ENCODE results near the gene NR3C2.
A peak's percentile ranks its signal among the peaks of the same experiment; 100 is the strongest.
"Not testable (repeated sequence)": the region's sequence is repeated elsewhere in the genome, so short reads cannot be mapped to it uniquely, and the experiment has no call there.

Gene NR3C2

GRCh38 chr4:148109216-148109615, 333.0 kb downstream of the NR3C2 start:
- H3K4me1 Mint-ChIP-seq = no peaks in the 10 kb centered on the region
- H3K9me3 Mint-ChIP-seq = no peaks in the 10 kb centered on the region
- H3K36me3 Mint-ChIP-seq = peaks cover 77% of the 10 kb centered on the region
- H3K27ac Mint-ChIP-seq = no peak overlapping the region
- ATAC-seq = no peak
- H3K27me3 Mint-ChIP-seq = no peaks in the 10 kb centered on the region
- H3K4me3 Mint-ChIP-seq = no peak overlapping the region

GRCh38 chr4:148108766-148109165, 333.4 kb downstream of the NR3C2 start:
- Mint-ChIP-seq H3K27ac (no peak overlapping the region), H3K4me3 (no peak overlapping the region), H3K27me3 (no peaks in the 10 kb centered on the region), H3K4me1 (no peaks in the 10 kb centered on the region), H3K9me3 (no peaks in the 10 kb centered on the region), H3K36me3 (peaks cover 77% of the 10 kb centered on the region)
- ATAC-seq = no peak

- no peak overlapping the region for H3K4me3 Mint-ChIP-seq
- H3K9me3 Mint-ChIP-seq = no peaks in the 10 kb centered on the region
- no peak for ATAC-seq
- no peaks in the 10 kb centered on the region for H3K27me3 Mint-ChIP-seq
- H3K4me1 Mint-ChIP-seq = peaks cover 6% of the 10 kb centered on the region
- no peak overlapping the region for H3K27ac Mint-ChIP-seq
- H3K36me3 Mint-ChIP-seq = peaks cover 66% of the 10 kb centered on the region
Observed at GRCh38 chr4:148103597-148104355, 338.4 kb downstream of the NR3C2 start.

GRCh38 chr4:148101790-148102189, 340.4 kb downstream of the NR3C2 start:
- no peak for ATAC-seq
- Mint-ChIP-seq H3K36me3 (peaks cover 55% of the 10 kb centered on the region), H3K9me3 (no peaks in the 10 kb centered on the region), H3K4me1 (peaks cover 6% of the 10 kb centered on the region), H3K27me3 (no peaks in the 10 kb centered on the region), H3K27ac (no peak overlapping the region), H3K4me3 (no peak overlapping the region)

- H3K9me3 Mint-ChIP-seq = no peaks in the 10 kb centered on the region
- no peaks in the 10 kb centered on the region for H3K27me3 Mint-ChIP-seq
- peaks cover 6% of the 10 kb centered on the region for H3K4me1 Mint-ChIP-seq
- H3K4me3 Mint-ChIP-seq = no peak overlapping the region
- ATAC-seq = no peak
- H3K27ac Mint-ChIP-seq = no peak overlapping the region
- peaks cover 52% of the 10 kb centered on the region for H3K36me3 Mint-ChIP-seq
Observed at GRCh38 chr4:148101235-148101634, 341.0 kb downstream of the NR3C2 start.

GRCh38 chr4:148097801-148098200, 344.4 kb downstream of the NR3C2 start:
- no peak for ATAC-seq
- H3K27me3 Mint-ChIP-seq = no peaks in the 10 kb centered on the region
- no peak overlapping the region for H3K4me3 Mint-ChIP-seq
- H3K27ac Mint-ChIP-seq = no peak overlapping the region
- no peaks in the 10 kb centered on the region for H3K9me3 Mint-ChIP-seq
- peaks cover 29% of the 10 kb centered on the region for H3K36me3 Mint-ChIP-seq
- H3K4me1 Mint-ChIP-seq = peaks cover 6% of the 10 kb centered on the region

GRCh38 chr4:148095346-148095923, 346.8 kb downstream of the NR3C2 start:
- no peaks in the 10 kb centered on the region for H3K27me3 Mint-ChIP-seq
- no peak overlapping the region for H3K27ac Mint-ChIP-seq

GRCh38 chr4:148094149-148094548, 348.1 kb downstream of the NR3C2 start:
- Mint-ChIP-seq H3K27ac (no peak overlapping the region), H3K4me1 (no peaks in the 10 kb centered on the region), H3K9me3 (no peaks in the 10 kb centered on the region), H3K27me3 (no peaks in the 10 kb centered on the region), H3K36me3 (peaks cover 32% of the 10 kb centered on the region), H3K4me3 (no peak overlapping the region)
- no peak for ATAC-seq

More at GRCh38 chr4:148095346-148095923, 346.8 kb downstream of the NR3C2 start:
- H3K4me1 Mint-ChIP-seq = no peaks in the 10 kb centered on the region
- H3K9me3 Mint-ChIP-seq = no peaks in the 10 kb centered on the region
- H3K36me3 Mint-ChIP-seq = peaks cover 31% of the 10 kb centered on the region
- no peak overlapping the region for H3K4me3 Mint-ChIP-seq
- ATAC-seq = no peak

GRCh38 chr4:148093065-148093464, 349.1 kb downstream of the NR3C2 start:
- H3K4me1 Mint-ChIP-seq = no peaks in the 10 kb centered on the region
- no peaks in the 10 kb centered on the region for H3K27me3 Mint-ChIP-seq
- H3K36me3 Mint-ChIP-seq = peaks cover 30% of the 10 kb centered on the region
- no peaks in the 10 kb centered on the region for H3K9me3 Mint-ChIP-seq
- no peak overlapping the region for H3K27ac Mint-ChIP-seq
- no peak overlapping the region for H3K4me3 Mint-ChIP-seq
- ATAC-seq = no peak

- no peaks in the 10 kb centered on the region for H3K27me3 Mint-ChIP-seq
- no peaks in the 10 kb centered on the region for H3K4me1 Mint-ChIP-seq
- no peak overlapping the region for H3K27ac Mint-ChIP-seq
- ATAC-seq = no peak
- no peak overlapping the region for H3K4me3 Mint-ChIP-seq
- H3K9me3 Mint-ChIP-seq = no peaks in the 10 kb centered on the region
- H3K36me3 Mint-ChIP-seq = peaks cover 25% of the 10 kb centered on the region
Observed at GRCh38 chr4:148092316-148093014, 349.7 kb downstream of the NR3C2 start.

- Mint-ChIP-seq H3K36me3 (peaks cover 25% of the 10 kb centered on the region), H3K27me3 (no peaks in the 10 kb centered on the region), H3K9me3 (no peaks in the 10 kb centered on the region), H3K4me1 (peaks cover 3% of the 10 kb centered on the region), H3K27ac (no peak overlapping the region), H3K4me3 (no peak overlapping the region)
- no peak for ATAC-seq
Observed at GRCh38 chr4:148091896-148092295, 350.3 kb downstream of the NR3C2 start.

- no peak overlapping the region for H3K27ac Mint-ChIP-seq
- no peaks in the 10 kb centered on the region for H3K27me3 Mint-ChIP-seq
- ATAC-seq = peak; percentile 12
- H3K4me3 Mint-ChIP-seq = no peak overlapping the region
- H3K9me3 Mint-ChIP-seq = no peaks in the 10 kb centered on the region
- H3K4me1 Mint-ChIP-seq = peaks cover 6% of the 10 kb centered on the region
- H3K36me3 Mint-ChIP-seq = peaks cover 20% of the 10 kb centered on the region
Observed at GRCh38 chr4:148090503-148091476, 351.4 kb downstream of the NR3C2 start.

GRCh38 chr4:148090029-148090428, 352.2 kb downstream of the NR3C2 start:
- Mint-ChIP-seq H3K27me3 (no peaks in the 10 kb centered on the region), H3K36me3 (peaks cover 27% of the 10 kb centered on the region), H3K27ac (no peak overlapping the region), H3K4me1 (peaks cover 6% of the 10 kb centered on the region), H3K9me3 (no peaks in the 10 kb centered on the region), H3K4me3 (no peak overlapping the region)
- ATAC-seq = no peak

GRCh38 chr4:148089624-148090023, 352.6 kb downstream of the NR3C2 start:
- Mint-ChIP-seq H3K27ac (no peak overlapping the region), H3K4me3 (no peak overlapping the region), H3K36me3 (peaks cover 30% of the 10 kb centered on the region), H3K9me3 (no peaks in the 10 kb centered on the region), H3K4me1 (peaks cover 6% of the 10 kb centered on the region), H3K27me3 (no peaks in the 10 kb centered on the region)
- ATAC-seq = no peak

GRCh38 chr4:148083073-148083472, 359.1 kb downstream of the NR3C2 start:
- H3K4me3 Mint-ChIP-seq, H3K27ac Mint-ChIP-seq, ATAC-seq, H3K4me1 Mint-ChIP-seq, H3K9me3 Mint-ChIP-seq, H3K27me3 Mint-ChIP-seq: not testable (repeated sequence)
- H3K36me3 Mint-ChIP-seq = peaks cover 54% of the 10 kb centered on the region
